ENCODE measurements around the gene MTA1.

GRCh38 chr14:105420101-105420973 lies 710 bp downstream of the MTA1 start:
- TF ChIP-seq SPI1 (IDR thresholded peaks at IDR 0.05; ENCODE audit: low read depth, low read length) (no peak), POLR2A (IDR thresholded peaks at IDR 0.05; ENCODE audit: low read depth, low read length) (no peak)

Data from GM12891 (cell line).